Activated naive CD4-positive, alpha-beta T cell treated with anti-CD3 and anti-CD28 coated beads for 36 hours (primary cell): Measurements from ENCODE around the gene BEST4. TPM values are rescaled to one million over a fixed set of nuclear protein-coding genes. Genes with fewer than 3 reads are reported as not detected.
"Not testable (repeated sequence)": the region's sequence is repeated elsewhere in the genome, so short reads cannot be mapped to it uniquely, and the experiment has no call there.

Experiments
- CTCF ChIA-PET: fragments of 350-600 bp; sonication (Branson Sonifier 250); formaldehyde crosslinking; loops from one replicate; lab custom pipeline; 2021; ENCODE audit warnings: antibody characterized with exemption; lab: Charles Lee
- DNase-seq: peaks from one replicate; pipeline ENCODE4 v3.0.0-alpha.2; 2020
- H3K27ac Mint-ChIP-seq: one replicate; pipeline ENCODE4 v1.8.0; 2021; ENCODE audit warnings: mild to moderate bottlenecking, mixed read lengths
- H3K27me3 Mint-ChIP-seq: one replicate; pipeline ENCODE4 v1.8.0; 2021; ENCODE audit warnings: low read depth, mixed read lengths
- H3K36me3 Mint-ChIP-seq: one replicate; pipeline ENCODE4 v1.8.0; 2021; ENCODE audit warnings: low read depth, mixed read lengths
- H3K4me1 Mint-ChIP-seq: one replicate; pipeline ENCODE4 v1.8.0; 2021; ENCODE audit warnings: low read depth, mixed read lengths
- H3K4me3 Mint-ChIP-seq: one replicate; pipeline ENCODE4 v1.8.0; 2021; ENCODE audit warnings: mild to moderate bottlenecking, moderate library complexity, mixed read lengths
- H3K9me3 Mint-ChIP-seq: one replicate; pipeline ENCODE4 v1.8.0; 2021; ENCODE audit warnings: mixed read lengths
- intact Hi-C: fragments of 100-400 bp; cut with micrococcal nuclease; formaldehyde crosslinking; loops from one replicate; pipeline ENCODE4 v1.15.1; 2023
- total RNA-seq, 2 experiments: library from RNA; stranded (reverse); gene quantifications; one replicate each; pipeline ENCODE4 v1.2.3, GENCODE V29; 2021

BEST4 gene
- total RNA-seq, 2 experiments from 2014 or later: 0.74 to 0.79 TPM

DNA sequence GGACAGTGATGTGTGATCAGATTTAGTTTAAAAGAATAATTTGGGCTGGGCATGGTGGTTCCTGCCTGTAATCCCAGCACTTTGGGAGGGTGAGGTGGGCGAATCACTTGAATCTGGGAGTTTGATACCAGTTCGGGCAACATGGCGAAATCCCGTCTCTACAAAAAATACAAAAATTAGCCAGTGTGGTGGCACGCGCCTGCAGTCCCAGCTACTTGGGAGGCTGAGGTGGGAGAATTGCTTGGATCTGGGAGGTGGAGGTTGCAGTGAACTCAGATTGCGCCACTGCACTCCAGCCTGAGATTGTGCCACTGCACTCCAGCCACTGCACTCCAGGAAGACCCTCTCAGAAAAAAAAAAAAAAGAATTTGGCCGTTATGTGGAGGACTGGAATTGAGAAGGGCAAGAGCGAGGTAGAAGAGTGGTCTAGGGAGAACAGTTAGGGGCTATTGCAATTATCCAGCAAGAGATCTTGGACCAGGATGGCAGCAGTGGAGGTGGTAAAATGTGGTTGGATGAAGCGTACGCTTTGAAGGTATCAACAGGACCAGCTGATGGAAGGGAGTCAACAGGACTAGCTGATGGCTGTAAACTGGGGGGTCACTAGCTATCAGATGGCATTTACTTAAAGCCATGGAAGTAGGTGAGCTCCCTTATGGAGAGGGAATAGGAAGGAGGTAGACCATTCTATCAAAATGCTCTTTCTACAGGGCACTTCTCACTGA, 30.0 kb upstream of the BEST4 start:
- Mint-ChIP-seq H3K9me3 (no peaks in the 10 kb centered on the region), H3K4me3 (peak overlapping the region; percentile 11), H3K27me3 (no peaks in the 10 kb centered on the region), H3K27ac (peak overlapping the region; percentile 2), H3K36me3 (peaks cover 16% of the 10 kb centered on the region), H3K4me1 (peaks cover 43% of the 10 kb centered on the region)
- CTCF ChIA-PET: interaction anchor here (0.7 to 6.7 kb wide), 7 partner anchors 9 to 97 kb away, joined by 3 to 41 read pairs (median 4); partner anchors contain the start of genes BTBD19, PLK3 and RNU5D-1
- no peak for DNase-seq
- intact Hi-C loops: loop anchor here (2.0 kb wide), 1 partner anchor 17 kb away; the partner anchor contains the start of gene PLK3

DNA sequence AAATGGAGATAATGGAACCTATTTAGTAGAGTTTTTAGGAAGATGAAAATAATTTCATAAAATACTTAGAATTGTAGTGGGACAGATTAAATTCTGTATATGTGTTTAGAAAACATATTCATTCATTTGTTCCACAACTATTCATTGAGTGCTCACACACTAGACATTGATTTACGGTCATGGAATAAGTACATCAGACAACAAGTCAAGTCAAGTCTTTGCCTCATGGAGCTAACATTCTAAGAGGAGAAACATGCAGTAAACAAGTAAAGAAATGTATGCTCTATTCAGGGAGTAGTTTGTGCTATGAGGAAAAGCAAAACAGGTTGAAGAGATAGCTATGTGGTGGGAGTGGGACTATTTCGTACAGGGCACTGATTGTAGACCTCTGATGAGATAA, 29.3 kb upstream of the BEST4 start:
- peaks cover 45% of the 10 kb centered on the region for H3K4me1 Mint-ChIP-seq
- no peaks in the 10 kb centered on the region for H3K9me3 Mint-ChIP-seq
- CTCF ChIA-PET: interaction anchor here (0.7 to 6.7 kb wide), 4 partner anchors 8 to 96 kb away, joined by 3 to 41 read pairs (median 4); partner anchors contain the start of genes BTBD19 and PLK3
- peak overlapping the region; percentile 22 for H3K27ac Mint-ChIP-seq
- DNase-seq: no peak
- intact Hi-C loops: no loop called here
- H3K27me3 Mint-ChIP-seq: no peaks in the 10 kb centered on the region
- no peak overlapping the region for H3K4me3 Mint-ChIP-seq
- peaks cover 16% of the 10 kb centered on the region for H3K36me3 Mint-ChIP-seq

DNA sequence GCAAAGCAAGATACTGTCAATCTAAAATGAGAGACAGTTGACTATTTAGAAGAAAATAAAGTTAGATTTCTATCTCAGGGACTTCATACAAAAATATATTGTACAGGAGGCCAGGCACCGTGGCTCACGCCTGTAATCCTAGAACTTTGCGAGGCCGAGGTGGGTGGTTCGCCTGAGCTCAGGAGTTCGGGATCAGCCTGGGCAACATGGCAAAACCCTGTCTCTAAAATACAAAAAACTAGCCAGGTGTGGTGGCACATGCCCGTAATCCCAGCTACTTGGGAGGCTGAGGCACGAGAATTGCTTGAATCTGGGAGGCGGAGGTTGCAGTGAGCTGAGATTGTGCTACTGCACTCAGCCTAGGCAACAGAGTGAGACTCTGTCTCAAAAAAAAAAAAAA, 28.0 kb upstream of the BEST4 start:
- intact Hi-C loops, H3K9me3 Mint-ChIP-seq, DNase-seq, H3K4me3 Mint-ChIP-seq, H3K27me3 Mint-ChIP-seq: not testable (repeated sequence)
- H3K27ac Mint-ChIP-seq: peak overlapping the region; percentile 91
- peaks cover 25% of the 10 kb centered on the region for H3K36me3 Mint-ChIP-seq
- CTCF ChIA-PET: interaction anchor here (0.8 to 1.3 kb wide), 2 partner anchors 23 to 28 kb away, joined by 3 to 5 read pairs; partner anchors contain the start of gene BEST4
- H3K4me1 Mint-ChIP-seq: peaks cover 54% of the 10 kb centered on the region

DNA sequence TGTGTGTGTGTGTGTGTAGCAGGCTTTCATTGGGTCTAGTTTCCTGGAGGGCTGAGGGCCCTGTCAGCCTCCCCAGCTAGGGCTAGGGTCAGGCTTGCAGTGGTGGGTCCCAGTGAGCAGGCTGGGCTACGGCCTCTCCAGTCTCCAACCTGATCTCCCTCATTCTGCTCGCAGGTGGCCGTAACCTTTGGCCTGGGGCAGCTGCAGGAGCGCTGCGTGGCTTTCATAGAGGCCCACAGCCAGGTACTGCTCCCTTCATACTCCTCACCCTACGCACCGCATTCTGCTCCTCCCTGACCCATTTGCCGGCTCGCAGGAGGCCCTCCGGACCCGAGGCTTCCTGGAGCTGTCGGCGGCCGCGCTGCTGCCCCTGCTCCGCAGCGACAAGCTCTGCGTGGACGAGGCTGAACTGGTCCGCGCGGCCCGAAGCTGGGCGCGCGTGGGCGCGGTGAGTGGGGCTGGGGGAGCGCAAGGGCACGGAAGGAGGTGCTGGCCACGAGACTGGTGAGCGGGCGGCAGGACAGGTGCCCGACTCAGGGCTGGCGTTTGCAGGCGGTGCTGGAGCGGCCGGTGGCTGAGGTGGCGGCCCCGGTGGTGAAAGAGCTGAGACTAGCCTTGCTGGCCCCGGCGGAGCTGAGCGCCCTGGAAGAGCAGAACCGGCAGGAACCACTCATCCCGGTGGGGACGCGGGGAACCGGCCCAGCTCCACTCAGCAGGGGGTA, 25.0 kb upstream of the BEST4 start:
- Mint-ChIP-seq H3K36me3 (peaks cover 33% of the 10 kb centered on the region), H3K4me1 (peaks cover 64% of the 10 kb centered on the region), H3K9me3 (no peaks in the 10 kb centered on the region), H3K4me3 (peak overlapping the region; percentile 34), H3K27me3 (no peaks in the 10 kb centered on the region), H3K27ac (peak overlapping the region; percentile 100)
- intact Hi-C loops: no loop called here
- CTCF ChIA-PET: interaction anchor here (0.6 to 3.1 kb wide), 7 partner anchors 13 to 91 kb away, joined by 3 to 12 read pairs (median 3); partner anchors contain the start of genes BEST4, PLK3 and RPS8
- DNase-seq: no peak

DNA sequence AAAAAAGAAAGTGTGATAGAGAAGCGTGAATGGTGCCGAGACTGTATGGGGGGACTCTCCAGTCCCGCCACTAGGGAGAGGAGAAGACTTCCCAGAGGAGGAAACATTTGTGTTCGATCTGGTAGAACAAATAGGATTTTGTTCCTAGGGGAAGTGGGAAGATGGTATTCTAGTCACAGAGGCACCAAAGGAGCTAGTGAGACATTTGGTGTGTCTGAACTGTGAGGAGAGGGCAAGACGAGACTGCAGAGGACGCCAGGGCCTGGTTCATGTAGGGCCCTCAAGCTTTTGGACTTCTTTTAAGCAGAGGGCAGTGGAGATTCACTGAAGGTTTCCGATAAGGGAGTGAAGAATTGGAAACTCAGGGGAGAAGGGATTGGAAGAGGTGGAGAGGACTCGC, 23.3 kb upstream of the BEST4 start:
- Mint-ChIP-seq H3K9me3 (no peaks in the 10 kb centered on the region), H3K36me3 (peaks cover 41% of the 10 kb centered on the region), H3K27ac (peak overlapping the region; percentile 100), H3K4me1 (peaks cover 76% of the 10 kb centered on the region), H3K27me3 (no peaks in the 10 kb centered on the region), H3K4me3 (peak overlapping the region; percentile 76)
- DNase-seq: no peak
- CTCF ChIA-PET: interaction anchor here (1.0 to 1.1 kb wide), 2 partner anchors 11 to 201 kb away, joined by 3 read pairs; partner anchors contain the start of genes PLK3 and UROD
- intact Hi-C loops: no loop called here

DNA sequence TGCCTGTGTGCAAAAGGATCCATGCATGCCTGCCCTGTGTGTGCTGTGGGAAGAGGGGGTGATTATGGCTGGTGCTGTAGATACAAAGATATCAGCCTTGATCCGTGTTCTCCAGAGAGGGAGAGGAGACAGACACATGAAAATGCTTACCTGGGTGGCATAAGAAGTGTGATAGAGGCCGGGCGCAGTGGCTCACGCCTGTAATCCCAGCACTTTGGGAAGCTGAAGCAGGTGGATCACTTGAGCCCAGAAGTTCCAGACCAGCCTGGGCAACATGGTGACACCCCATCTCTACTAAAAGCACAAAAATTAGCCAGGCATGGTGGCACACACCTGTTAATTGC, 22.8 kb upstream of the BEST4 start:
- Mint-ChIP-seq H3K4me1 (peaks cover 78% of the 10 kb centered on the region), H3K36me3 (peaks cover 39% of the 10 kb centered on the region)
- intact Hi-C loops: not testable (repeated sequence)

DNA sequence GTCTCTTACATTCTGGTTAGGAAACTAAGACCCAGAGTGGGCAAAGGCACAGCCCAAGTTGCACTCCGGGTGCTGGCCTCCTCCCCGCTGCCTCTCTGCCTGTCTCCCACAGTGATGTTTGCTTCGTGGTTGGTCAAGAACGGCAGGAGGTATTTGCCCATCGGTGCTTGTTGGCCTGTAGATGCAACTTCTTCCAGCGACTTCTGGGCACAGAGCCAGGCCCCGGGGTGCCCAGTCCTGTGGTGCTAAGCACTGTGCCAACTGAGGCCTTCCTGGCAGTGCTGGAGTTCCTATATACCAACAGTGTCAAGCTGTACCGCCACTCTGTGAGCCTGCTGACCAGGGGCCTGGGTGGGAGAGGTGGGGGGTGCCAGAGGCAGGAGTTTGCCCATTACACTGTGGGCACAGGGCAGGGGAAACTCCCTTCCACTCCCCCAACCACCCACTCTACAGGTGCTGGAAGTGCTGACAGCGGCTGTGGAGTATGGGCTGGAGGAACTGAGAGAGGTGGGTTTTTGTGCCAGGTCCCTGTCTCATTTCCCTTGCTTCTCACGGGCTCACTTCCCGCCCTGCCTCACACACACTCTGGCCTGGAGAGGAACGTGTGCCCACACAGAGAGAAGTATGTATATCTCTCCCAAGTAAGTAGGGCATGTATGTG, 22.3 kb upstream of the BEST4 start:
- intact Hi-C loops: no loop called here

More for the DNA sequence above, 22.8 kb upstream of the BEST4 start:
- peak overlapping the region; percentile 76 for H3K4me3 Mint-ChIP-seq
- CTCF ChIA-PET: interaction anchor here (1.0 kb wide), 1 partner anchor 11 kb away, joined by 3 read pairs; the partner anchor contains the start of gene PLK3
- DNase-seq, H3K9me3 Mint-ChIP-seq, H3K27me3 Mint-ChIP-seq: not testable (repeated sequence)
- H3K27ac Mint-ChIP-seq: peak overlapping the region; percentile 100

DNA sequence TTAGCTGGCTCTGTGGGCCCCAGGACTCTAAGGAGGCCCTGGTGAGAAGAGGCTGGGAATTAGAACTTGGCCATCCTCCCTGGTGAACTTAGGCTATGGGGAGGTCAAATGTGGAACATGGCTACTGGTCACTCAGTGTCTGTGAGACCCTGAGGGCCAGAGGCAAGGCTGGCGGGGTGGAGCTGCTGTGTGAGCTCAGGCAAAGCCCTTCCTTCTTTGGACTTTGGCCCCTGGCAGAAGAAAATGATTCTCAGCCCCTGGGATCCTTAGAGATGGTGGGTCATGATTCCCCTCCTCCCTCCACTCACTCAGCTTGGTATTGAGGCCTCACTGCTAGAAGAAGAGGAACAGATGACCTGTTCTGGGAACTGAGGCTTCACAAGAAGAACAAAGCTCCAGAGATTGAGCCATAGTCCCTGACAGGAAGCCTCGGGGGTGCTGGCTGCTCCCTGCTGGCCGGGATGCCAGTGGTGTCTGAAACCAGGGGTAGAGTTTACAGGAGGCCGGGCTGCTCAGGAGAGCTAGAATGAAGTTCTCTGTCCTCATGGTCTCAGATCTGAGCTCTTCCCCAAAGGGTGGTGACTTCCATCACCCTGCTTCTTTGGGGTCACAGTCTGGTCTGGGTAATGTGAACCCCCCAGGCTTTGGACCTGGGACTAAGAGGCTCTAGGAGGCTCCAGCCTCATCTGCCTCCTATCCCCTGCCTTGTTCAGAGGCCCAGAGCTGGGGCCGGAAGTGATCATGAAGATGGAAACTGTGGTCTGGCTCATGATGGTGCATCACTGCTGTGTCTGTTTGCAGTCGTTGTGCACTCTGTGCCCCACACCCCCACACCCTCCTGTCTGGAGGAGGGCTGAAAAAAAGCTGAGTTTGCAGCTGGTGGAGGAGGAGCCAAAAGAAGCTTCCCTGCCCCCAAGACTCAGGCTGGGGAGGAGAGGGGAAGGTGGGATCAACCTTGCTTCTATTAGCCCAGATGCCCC, 21.3 kb upstream of the BEST4 start:
- H3K27ac Mint-ChIP-seq: peak overlapping the region; percentile 100
- peak; percentile 96 for DNase-seq
- no peaks in the 10 kb centered on the region for H3K9me3 Mint-ChIP-seq
- H3K27me3 Mint-ChIP-seq: no peaks in the 10 kb centered on the region
- peaks cover 42% of the 10 kb centered on the region for H3K36me3 Mint-ChIP-seq
- CTCF ChIA-PET: interaction anchor here (0.7 to 2.8 kb wide), 18 partner anchors 8 to 494 kb away, joined by 3 to 17 read pairs (median 4); partner anchors contain the start of genes BEST4, HECTD3 and PLK3
- peaks cover 82% of the 10 kb centered on the region for H3K4me1 Mint-ChIP-seq
- intact Hi-C loops: loop anchor here (1.0 to 10.0 kb wide), 4 partner anchors 8 to 776 kb away; partner anchors contain the start of gene NASP
- H3K4me3 Mint-ChIP-seq: peak overlapping the region; percentile 76

More for the DNA sequence above, 22.3 kb upstream of the BEST4 start:
- Mint-ChIP-seq H3K4me3 (peak overlapping the region; percentile 76), H3K4me1 (peaks cover 81% of the 10 kb centered on the region), H3K9me3 (no peaks in the 10 kb centered on the region), H3K27ac (peak overlapping the region; percentile 100), H3K27me3 (no peaks in the 10 kb centered on the region), H3K36me3 (peaks cover 39% of the 10 kb centered on the region)
- CTCF ChIA-PET: interaction anchor here (0.7 to 2.8 kb wide), 9 partner anchors 9 to 80 kb away, joined by 3 to 17 read pairs (median 5); partner anchors contain the start of genes BEST4 and PLK3
- peak; percentile 67 for DNase-seq

DNA sequence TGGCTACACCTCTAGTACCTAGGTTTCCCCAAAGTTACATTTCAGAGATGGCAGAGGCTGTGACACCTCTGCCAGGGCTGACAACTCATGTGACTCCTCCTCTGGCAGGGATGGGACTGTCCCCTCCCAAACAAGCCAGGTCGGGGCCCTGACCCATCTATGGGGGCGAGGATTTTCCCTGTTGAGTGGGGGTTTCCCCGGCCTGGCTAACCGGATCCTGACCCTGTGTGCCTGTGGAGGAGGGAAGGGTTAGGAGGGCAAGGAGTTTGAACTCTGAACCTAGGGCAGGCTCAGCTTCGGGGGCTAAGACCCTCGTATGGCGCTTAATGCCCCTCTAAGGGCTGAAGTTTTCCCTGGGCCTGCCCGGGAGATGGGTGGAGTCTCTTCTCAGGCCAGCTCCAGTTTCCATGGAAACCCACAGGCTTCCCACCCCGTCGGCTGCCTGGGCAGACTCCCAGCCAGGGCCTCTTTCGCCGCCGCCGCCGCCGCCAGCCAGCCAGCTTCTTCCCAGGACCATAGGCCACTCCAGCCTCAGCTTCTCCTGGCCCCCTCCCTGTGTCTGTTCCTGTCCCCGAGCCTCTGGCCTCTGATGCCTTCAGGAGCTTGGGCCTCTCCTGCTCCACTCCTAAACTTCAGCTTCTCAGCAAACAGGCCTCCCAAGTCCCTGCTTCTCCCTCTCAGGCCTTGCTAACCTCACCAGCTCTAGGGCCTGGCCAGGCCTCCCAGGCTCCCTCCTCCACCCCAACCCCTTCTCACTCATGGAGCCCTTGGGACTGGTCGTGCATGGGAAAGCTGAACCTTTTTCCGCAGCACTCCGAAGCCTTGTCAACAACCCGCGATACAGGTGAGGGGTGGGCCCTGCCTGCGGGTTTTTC, 20.3 kb upstream of the BEST4 start, which contains the start of gene BTBD19:
Gene BTBD19, plus strand, starts transcription at position 461 of the 875 bp plus-strand sequence. Its CDS starts 298 bp downstream, at position 759.
- peak within 1 kb of the TSS; percentile 100 for H3K27ac Mint-ChIP-seq
- H3K9me3 Mint-ChIP-seq: no peaks in the 10 kb centered on the region
- intact Hi-C loops: loop anchor here (10.0 kb wide), 1 partner anchor 777 kb away; the partner anchor contains the start of gene NASP
- peaks cover 45% of the 10 kb centered on the region for H3K36me3 Mint-ChIP-seq
- H3K4me1 Mint-ChIP-seq: peaks cover 88% of the 10 kb centered on the region
- peak within 1 kb of the TSS; percentile 76 for H3K4me3 Mint-ChIP-seq
- DNase-seq: peak; percentile 94
- CTCF ChIA-PET: interaction anchor here (0.8 to 2.8 kb wide), 14 partner anchors 8 to 495 kb away, joined by 3 to 17 read pairs (median 5); partner anchors contain the start of genes HECTD3 and PLK3
- H3K27me3 Mint-ChIP-seq: no peaks in the 10 kb centered on the region
